Stimulated activated CD8-positive, alpha-beta memory T cell treated with anti-CD3 and anti-CD28 coated beads, Interleukin-4, amount 100 ng/mL, for 4 hours (primary cell): ENCODE results near the gene TUBB2A.
A peak's percentile ranks its signal among the peaks of the same experiment; 100 is the strongest.
"Not testable (repeated sequence)": the region's sequence is repeated elsewhere in the genome, so short reads cannot be mapped to it uniquely, and the experiment has no call there.

Experiments used
- DNase-seq, 2 donors: peaks; one replicate each; pipeline ENCODE4 v3.0.0-alpha.2; 2020; ENCODE audit warnings: low read depth in 2 of 2, low spot score in 1 of 2

The TUBB2A gene

GRCh38 chr6:3157131-3157933 lies at the start of gene TUBB2A:
TUBB2A (minus strand) TSS chr6:3157544; CDS start chr6:3157463, 81 bp downstream.
- peak; percentile 72 to 75 for DNase-seq

DNA sequence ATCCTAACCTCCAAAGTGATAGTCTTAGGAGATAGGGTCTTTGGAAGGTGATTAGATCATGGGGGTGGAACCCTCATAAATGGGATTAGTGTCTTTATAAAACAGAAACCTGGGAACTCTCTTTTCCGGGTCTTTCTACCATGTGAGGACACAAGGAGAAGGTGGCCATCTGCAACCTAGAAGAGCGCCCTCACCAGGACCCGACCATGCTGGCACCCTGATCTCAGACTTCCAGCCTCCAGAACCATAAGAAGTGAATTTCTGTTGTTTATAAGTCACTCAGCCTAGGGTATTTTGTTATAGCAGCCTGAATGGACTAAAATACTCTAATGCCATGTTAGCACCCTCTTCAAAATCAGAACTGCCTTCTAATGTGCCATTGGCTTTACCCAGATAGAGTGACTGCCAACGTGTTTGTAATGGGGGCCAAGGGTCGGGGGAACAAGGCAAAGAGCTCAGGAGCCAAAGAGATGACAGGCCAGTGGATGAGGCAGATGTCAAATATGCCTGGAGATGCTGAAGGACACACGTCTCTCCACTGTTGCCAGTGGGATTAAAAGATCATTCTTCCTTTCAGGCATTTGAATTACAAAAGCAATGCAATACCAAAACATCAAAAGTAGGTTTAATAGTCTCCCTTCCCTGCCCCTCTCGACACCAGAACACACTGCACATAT lies 49.1 kb upstream of the TUBB2A start:
- DNase-seq: no peak

- DNase-seq: no peak
These were observed 48.6 kb upstream of the TUBB2A start for GRCh38 chr6:3205913-3206312.

- no peak for DNase-seq
These were observed 47.6 kb upstream of the TUBB2A start for GRCh38 chr6:3204921-3205320.

DNA sequence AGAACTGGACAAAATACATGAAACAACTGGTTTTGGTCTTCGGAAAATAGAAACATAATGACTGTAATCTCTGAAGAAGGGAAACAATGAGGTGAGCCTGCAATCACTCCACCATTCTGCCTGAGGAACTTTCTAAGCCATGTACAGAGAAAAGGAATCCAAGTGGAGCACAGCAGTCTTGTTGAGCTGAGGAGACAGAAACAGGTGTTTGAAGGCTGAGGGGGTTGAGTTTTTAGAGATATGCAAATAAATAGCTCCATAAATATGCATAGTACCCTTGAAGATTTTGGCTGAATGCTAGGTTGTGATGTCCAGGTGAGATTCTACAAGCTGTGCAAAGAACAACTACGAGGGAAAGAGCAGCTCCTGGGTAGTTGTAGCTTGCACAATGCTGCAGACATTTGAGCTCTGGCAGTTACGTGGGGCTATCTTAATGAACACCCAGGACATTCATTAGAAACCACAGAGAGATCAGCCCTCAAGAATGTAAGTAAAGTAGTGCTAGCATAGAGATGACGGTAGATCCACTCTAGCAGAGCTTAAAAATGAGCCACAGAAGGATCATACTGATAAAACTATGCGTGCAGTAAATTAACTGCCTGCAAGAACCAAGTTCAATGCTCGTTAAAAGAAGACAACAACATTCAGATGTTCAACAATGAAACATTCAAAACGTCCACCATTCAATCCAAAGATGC lies 45.8 kb upstream of the TUBB2A start:
- no peak for DNase-seq

DNA sequence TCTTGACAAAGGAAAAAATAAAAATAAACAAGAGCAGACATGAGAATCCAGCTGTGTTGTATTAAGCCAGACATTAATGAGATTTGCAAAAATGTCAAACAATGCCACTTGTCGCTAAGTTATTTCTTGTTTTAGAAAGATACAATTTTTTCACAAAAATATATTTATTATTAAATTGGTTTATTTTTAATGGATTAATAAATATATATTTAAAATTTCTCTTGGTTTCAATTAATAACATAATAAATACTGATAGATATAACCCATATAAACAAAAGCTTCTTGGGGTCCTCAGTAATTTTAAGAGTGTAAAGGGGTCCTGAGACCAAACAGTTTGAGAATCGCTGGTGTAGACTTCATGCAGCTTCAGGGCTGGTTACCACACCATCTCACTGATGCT lies 44.0 kb upstream of the TUBB2A start:
- no peak for DNase-seq

- no peak for DNase-seq
These were observed 43.3 kb upstream of the TUBB2A start for GRCh38 chr6:3200682-3201081.

DNA sequence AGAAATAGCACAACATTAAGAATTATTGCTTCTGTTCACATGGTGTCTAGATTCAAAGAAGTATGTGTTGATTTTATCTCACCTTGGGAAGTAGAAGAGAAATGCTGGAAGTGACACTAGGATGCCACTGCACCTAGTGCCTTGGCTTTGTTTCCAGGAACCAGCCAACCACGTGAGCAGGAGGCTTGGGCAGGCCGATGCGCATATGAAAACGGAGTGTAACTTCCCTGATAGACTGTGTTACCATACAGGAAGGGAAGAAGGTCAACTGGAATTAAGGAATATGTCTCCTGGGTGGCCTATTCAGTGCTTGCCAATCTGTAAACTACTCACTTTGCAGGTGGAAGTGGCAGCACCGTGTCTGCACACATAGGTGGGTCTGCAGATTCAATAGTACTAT lies 42.0 kb upstream of the TUBB2A start:
- no peak for DNase-seq

- DNase-seq: not testable (repeated sequence)
These were observed 40.4 kb upstream of the TUBB2A start for GRCh38 chr6:3197734-3198133.

- no peak for DNase-seq
These were observed 39.4 kb upstream of the TUBB2A start for GRCh38 chr6:3196770-3197169.

- DNase-seq: no peak
These were observed 38.6 kb upstream of the TUBB2A start for GRCh38 chr6:3195695-3196497.

DNA sequence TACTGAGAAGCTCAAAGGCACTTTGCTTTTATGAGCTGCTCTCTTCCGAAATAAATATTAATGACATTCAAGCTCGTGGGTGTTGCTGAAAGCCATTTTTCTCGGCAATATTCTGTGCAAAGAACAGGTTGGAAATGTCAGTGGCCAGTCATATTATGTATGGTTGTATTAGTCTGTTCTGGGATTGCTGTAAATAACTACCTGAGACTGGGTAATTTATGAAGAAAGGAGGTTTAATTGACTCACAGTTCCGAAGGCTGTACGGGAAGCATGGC lies 38.0 kb upstream of the TUBB2A start:
- no peak for DNase-seq

DNA sequence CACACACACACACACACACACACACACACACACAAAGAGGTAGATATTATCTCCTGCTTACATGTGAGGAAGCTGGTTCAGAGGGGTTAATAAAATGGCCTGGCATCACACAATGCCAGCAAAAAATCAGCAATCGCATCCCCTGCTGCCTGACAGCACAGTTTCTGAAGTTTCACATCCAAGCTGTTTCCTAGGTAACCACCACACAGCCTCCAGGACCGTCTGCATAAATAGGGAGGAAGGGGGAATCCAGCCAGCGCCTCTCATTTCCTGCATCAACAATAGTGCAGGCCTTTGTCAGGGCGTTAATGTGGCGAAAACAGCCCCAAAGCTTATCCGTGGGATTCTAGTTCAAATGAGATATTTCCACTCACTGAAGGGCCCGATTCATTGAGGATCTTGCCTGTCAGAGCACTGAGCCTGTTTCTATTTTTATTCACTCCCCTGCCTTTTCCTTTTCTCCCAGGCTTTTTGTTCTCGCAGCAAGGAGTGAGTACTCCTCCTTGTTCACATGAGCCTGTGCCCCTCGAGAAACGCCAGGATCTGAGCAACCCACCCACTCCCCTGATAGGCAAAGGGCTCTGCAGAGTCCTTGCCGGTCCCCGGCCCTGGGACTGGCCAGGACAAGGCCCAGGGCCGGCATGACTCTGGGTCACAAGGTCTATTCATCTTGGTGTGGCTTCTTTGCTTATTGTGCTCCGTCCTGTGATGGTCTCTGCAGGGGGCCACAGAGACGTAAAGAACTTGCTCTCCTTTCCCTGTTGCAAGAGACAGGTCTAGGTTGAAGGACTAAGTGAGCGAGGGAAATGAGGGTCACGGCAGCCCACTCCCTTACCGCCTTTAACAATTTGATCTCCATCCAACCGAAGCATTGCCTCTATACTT lies 37.4 kb upstream of the TUBB2A start:
- no peak for DNase-seq

GRCh38 chr6:3193102-3193849 lies 35.9 kb upstream of the TUBB2A start:
- no peak for DNase-seq

- DNase-seq: no peak
These were observed 33.4 kb upstream of the TUBB2A start for GRCh38 chr6:3190779-3191178.

DNA sequence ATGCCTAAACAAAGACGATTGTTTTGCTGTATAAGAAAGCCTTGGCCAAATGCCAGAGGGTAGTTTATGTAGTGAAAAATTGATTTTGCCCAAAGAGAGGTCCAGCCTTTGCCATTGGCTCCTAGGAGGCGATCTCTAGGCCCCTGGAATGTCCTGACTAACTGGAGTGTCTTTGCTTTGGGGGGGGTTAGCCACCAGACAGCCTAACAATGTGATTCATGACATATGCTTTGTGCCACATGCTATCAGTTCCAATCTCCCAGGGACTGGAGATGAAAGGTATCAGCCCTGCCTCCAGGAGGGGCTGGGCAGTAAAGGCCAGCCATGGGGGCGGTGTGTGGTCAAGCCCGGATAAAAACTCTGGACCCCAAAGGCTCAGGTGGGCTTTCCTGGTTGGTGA lies 32.7 kb upstream of the TUBB2A start:
- DNase-seq: no peak

DNA sequence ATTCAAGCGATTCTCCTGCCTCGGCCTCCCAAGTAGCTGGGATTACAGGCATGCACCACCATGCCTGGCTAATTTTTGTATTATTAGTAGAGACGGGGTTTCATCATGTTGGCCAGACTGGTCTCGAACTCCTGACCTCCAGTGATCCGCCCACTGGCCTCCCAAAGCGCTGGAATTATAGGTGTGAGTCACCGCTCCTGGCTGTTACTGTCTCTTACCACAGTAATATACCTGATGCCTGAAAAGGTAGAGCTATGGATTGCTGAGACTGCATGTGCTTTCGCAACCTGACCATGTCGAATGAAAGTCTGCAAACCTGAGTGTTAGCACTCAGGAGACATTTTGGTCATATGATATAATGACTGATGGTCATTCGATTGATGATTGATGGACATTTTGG lies 31.8 kb upstream of the TUBB2A start:
- DNase-seq: not testable (repeated sequence)

- no peak for DNase-seq
These were observed 30.9 kb upstream of the TUBB2A start for GRCh38 chr6:3188262-3188661.

GRCh38 chr6:3186974-3187382 lies 29.6 kb upstream of the TUBB2A start:
- no peak for DNase-seq

DNA sequence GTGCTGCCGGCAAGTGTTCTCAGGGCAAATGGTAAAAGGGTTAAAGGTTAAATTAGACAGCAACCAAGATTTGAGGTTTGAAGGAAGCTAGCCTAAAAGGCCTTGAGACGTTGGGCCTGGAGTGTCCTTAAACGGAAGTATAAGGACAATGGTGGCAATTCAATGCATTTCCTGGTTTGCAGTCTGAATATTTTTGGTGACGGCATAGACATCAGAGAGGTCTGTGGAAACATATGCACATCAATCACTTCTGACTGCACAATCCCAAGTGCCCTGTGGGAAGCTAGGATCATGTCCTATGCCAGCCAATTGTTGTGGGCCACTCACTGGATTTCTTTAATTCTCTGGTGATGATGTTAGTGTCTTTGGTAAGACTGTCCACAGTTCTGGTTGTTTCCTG lies 25.7 kb upstream of the TUBB2A start:
- no peak for DNase-seq
